Hepatocyte (in vitro differentiated cells): ENCODE results near the gene ENOX1.

Source experiments
- EZH2phosphoT487 ChIP-seq: fragments of 200-600 bp; sonication (generic); IDR thresholded peaks from one replicate; pipeline ENCODE4 v1.6.1; 2018; ENCODE audit warnings: antibody characterized with exemption, mild to moderate bottlenecking, low read depth, moderate library complexity; ENCODE audit not compliant: unreplicated experiment, severe bottlenecking
- TF ChIP-seq, protein P1 (sequence below): fragments of 200-600 bp; sonication (generic); IDR thresholded peaks from 2 replicates; pipeline ENCODE4 v1.5.1; 2016; ENCODE audit warnings: antibody characterized with exemption, mild to moderate bottlenecking; ENCODE audit not compliant: poor library complexity

DNA sequence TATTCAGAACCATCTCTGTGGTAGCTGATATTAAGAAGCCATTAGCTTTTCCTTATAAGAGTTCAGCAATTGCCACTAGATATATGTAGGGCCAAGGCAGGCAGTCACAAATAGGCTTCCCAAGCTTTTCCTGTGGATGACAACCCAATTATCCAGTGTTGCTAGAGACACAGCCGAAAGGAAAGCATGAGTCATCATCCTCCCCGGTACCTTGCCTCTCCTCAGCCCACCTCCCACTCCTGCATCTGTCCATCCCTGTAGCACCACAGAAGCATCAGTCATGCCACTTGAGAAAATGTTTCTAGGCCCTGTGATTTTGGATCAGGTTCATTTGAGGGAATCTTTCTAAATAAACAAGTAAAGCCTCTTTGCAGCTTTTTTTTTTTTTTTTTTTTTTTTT, 559.1 kb downstream of the ENOX1 start:
- TF ChIP-seq, protein P1, sequence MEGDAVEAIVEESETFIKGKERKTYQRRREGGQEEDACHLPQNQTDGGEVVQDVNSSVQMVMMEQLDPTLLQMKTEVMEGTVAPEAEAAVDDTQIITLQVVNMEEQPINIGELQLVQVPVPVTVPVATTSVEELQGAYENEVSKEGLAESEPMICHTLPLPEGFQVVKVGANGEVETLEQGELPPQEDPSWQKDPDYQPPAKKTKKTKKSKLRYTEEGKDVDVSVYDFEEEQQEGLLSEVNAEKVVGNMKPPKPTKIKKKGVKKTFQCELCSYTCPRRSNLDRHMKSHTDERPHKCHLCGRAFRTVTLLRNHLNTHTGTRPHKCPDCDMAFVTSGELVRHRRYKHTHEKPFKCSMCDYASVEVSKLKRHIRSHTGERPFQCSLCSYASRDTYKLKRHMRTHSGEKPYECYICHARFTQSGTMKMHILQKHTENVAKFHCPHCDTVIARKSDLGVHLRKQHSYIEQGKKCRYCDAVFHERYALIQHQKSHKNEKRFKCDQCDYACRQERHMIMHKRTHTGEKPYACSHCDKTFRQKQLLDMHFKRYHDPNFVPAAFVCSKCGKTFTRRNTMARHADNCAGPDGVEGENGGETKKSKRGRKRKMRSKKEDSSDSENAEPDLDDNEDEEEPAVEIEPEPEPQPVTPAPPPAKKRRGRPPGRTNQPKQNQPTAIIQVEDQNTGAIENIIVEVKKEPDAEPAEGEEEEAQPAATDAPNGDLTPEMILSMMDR, result no peak
- no peak for TF ChIP-seq EZH2phosphoT487
